ENCODE data around the gene DUSP7.

- TF ChIP-seq CTCF (IDR thresholded peaks at IDR 0.05) (no peak), POLR2A (IDR thresholded peaks at IDR 0.05) (no peak)
Observed at GRCh38 chr3:52019352-52020080, 36.9 kb downstream of the DUSP7 start.

All from lower leg skin (tissue), 3 donors.